Caco-2 (cell line): ENCODE measurements around the gene MYO10. TPM values are rescaled to one million over a fixed set of nuclear protein-coding genes. Genes with fewer than 3 reads are reported as not detected.

Experiments
- BruUV-seq: library from RNA; stranded (reverse); fragments of 400-500 nt; replicated peaks from 2 replicates; lab custom pipeline; 2021; lab: Mats Ljungman, UMichigan
- CTCF ChIA-PET: fragments of 300-600 bp; sonication (Branson Sonifier 250); formaldehyde crosslinking; loops from one replicate; lab custom pipeline; 2022; ENCODE audit warnings: antibody characterized with exemption; lab: Charles Lee
- POLR2A ChIA-PET: fragments of 300-600 bp; sonication (Branson Sonifier 250); formaldehyde crosslinking; loops from one replicate; lab custom pipeline; 2022; ENCODE audit warnings: antibody characterized with exemption; lab: Charles Lee
- DNase-seq, 2 experiments: peaks; one replicate each; pipeline versions ENCODE4 v3.0.0 to v3.0.0-alpha.2; 2020 to 2022
- H3K27me3 ChIP-seq: replicated peaks from 2 replicates; pipeline ENCODE4 v1.6.0; 2011; ENCODE audit warnings: low read length; ENCODE audit not compliant: control insufficient read depth, insufficient read depth
- H3K36me3 ChIP-seq: 2 replicates; pipeline ENCODE4 v1.5.1; 2011; ENCODE audit warnings: low read length; ENCODE audit not compliant: control insufficient read depth, insufficient read depth
- H3K4me1 ChIP-seq: fragments of 250-450 bp; sonication (Bioruptor Pico); 2 replicates; pipeline ENCODE4 v1.5.1; 2020; ENCODE audit warnings: mild to moderate bottlenecking
- H3K4me3 ChIP-seq: 2 replicates; pipeline ENCODE4 v1.5.1; 2011; ENCODE audit warnings: low read depth, mild to moderate bottlenecking, control low read depth, low read length
- H3K9me3 ChIP-seq: fragments of 250-450 bp; sonication (Bioruptor Pico); 2 replicates; pipeline ENCODE4 v1.5.1; 2020; ENCODE audit warnings: mild to moderate bottlenecking, moderate library complexity
- H3K27ac Mint-ChIP-seq: one replicate; pipeline ENCODE4 v1.8.0; 2022; ENCODE audit warnings: mixed read lengths; ENCODE audit not compliant: unreplicated experiment
- H3K27me3 Mint-ChIP-seq: one replicate; pipeline ENCODE4 v1.8.0; 2022; ENCODE audit warnings: mixed read lengths; ENCODE audit not compliant: insufficient read depth, unreplicated experiment
- H3K36me3 Mint-ChIP-seq: one replicate; pipeline ENCODE4 v1.8.0; 2022; ENCODE audit warnings: mild to moderate bottlenecking, mixed read lengths; ENCODE audit not compliant: insufficient read depth, unreplicated experiment
- H3K4me1 Mint-ChIP-seq: one replicate; pipeline ENCODE4 v1.8.0; 2022; ENCODE audit warnings: low read depth, mixed read lengths; ENCODE audit not compliant: unreplicated experiment
- H3K4me3 Mint-ChIP-seq: one replicate; pipeline ENCODE4 v1.8.0; 2022; ENCODE audit warnings: mild to moderate bottlenecking, moderate library complexity, mixed read lengths; ENCODE audit not compliant: unreplicated experiment
- H3K9me3 Mint-ChIP-seq: one replicate; pipeline ENCODE4 v1.8.0; 2022; ENCODE audit warnings: mixed read lengths; ENCODE audit not compliant: unreplicated experiment
- CTCF ChIP-seq, 2 experiments: fragments of 200-600 bp in 1 of 2; IDR thresholded peaks; 1 replicate in 1 of 2; 2 replicates in 1 of 2; pipeline versions ENCODE4 v1.5.1 to v1.8.0; 2011 to 2022; ENCODE audit warnings: antibody characterized with exemption in 1 of 2, control low read depth in 1 of 2, inconsistent platforms in 1 of 2, low read depth in 1 of 2, low read length in 1 of 2, mild to moderate bottlenecking in 1 of 2, moderate library complexity in 1 of 2; ENCODE audit not compliant: insufficient read depth in 1 of 2, severe bottlenecking in 1 of 2, unreplicated experiment in 1 of 2
- intact Hi-C: fragments of 100-400 bp; cut with micrococcal nuclease; formaldehyde crosslinking; loops from one replicate; pipeline ENCODE4 v1.10.0; 2022; ENCODE audit not compliant: unreplicated experiment
- total RNA-seq: library from RNA; stranded (reverse); gene quantifications from 2 replicates; pipeline ENCODE4 v1.2.3, GENCODE V29; 2022

The MYO10 gene
- total RNA-seq, 1 experiment from 2014 or later = 67.6 TPM

- DNase-seq = no peak
- Histone ChIP-seq H3K4me1 (peaks cover 16% of the 10 kb centered on the region), H3K27me3 (no peaks in the 10 kb centered on the region), H3K4me3 (no peak overlapping the region), H3K36me3 (no peaks in the 10 kb centered on the region), H3K9me3 (no peaks in the 10 kb centered on the region)
- no TSS peak for BruUV-seq
- no peaks in the 10 kb centered on the region for H3K9me3 Mint-ChIP-seq
- H3K27me3 Mint-ChIP-seq = no peaks in the 10 kb centered on the region
- CTCF ChIA-PET = no interaction called here
- peaks cover 44% of the 10 kb centered on the region for H3K4me1 Mint-ChIP-seq
- no peak overlapping the region for H3K4me3 Mint-ChIP-seq
- POLR2A ChIA-PET = no interaction called here
- H3K36me3 Mint-ChIP-seq = peaks cover 59% of the 10 kb centered on the region
- intact Hi-C loops = no loop called here
- H3K27ac Mint-ChIP-seq = no peak overlapping the region
- no peak for TF ChIP-seq CTCF (IDR thresholded peaks at IDR 0.05; ENCODE audit: insufficient read depth in 1 of 2, low read depth in 1 of 2, low read length in 1 of 2, severe bottlenecking in 1 of 2, unreplicated experiment in 1 of 2)
These were observed 126.5 kb downstream of the MYO10 start for GRCh38 chr5:16809395-16810207.

- no peak for DNase-seq
- Mint-ChIP-seq H3K27me3 (no peaks in the 10 kb centered on the region), H3K9me3 (no peaks in the 10 kb centered on the region), H3K36me3 (peaks cover 53% of the 10 kb centered on the region), H3K4me1 (peaks cover 47% of the 10 kb centered on the region), H3K27ac (no peak overlapping the region), H3K4me3 (no peak overlapping the region)
- POLR2A ChIA-PET = no interaction called here
- Histone ChIP-seq H3K27me3 (no peaks in the 10 kb centered on the region), H3K36me3 (no peaks in the 10 kb centered on the region), H3K4me3 (no peak overlapping the region), H3K4me1 (peaks cover 16% of the 10 kb centered on the region), H3K9me3 (no peaks in the 10 kb centered on the region)
- CTCF ChIA-PET = no interaction called here
- no peak for TF ChIP-seq CTCF (IDR thresholded peaks at IDR 0.05; ENCODE audit: insufficient read depth in 1 of 2, low read depth in 1 of 2, low read length in 1 of 2, severe bottlenecking in 1 of 2, unreplicated experiment in 1 of 2)
- no TSS peak for BruUV-seq
- intact Hi-C loops = no loop called here
These were observed 127.1 kb downstream of the MYO10 start for GRCh38 chr5:16809010-16809394.

GRCh38 chr5:16808021-16808420, 128.1 kb downstream of the MYO10 start:
- H3K9me3 ChIP-seq = no peaks in the 10 kb centered on the region
- POLR2A ChIA-PET = no interaction called here
- H3K27me3 ChIP-seq = no peaks in the 10 kb centered on the region
- H3K36me3 ChIP-seq = no peaks in the 10 kb centered on the region
- no TSS peak for BruUV-seq
- CTCF ChIA-PET = no interaction called here
- H3K36me3 Mint-ChIP-seq = peaks cover 44% of the 10 kb centered on the region
- no peak overlapping the region for H3K27ac Mint-ChIP-seq
- H3K4me1 Mint-ChIP-seq = peaks cover 43% of the 10 kb centered on the region
- intact Hi-C loops = no loop called here
- TF ChIP-seq CTCF (IDR thresholded peaks at IDR 0.05; ENCODE audit: insufficient read depth in 1 of 2, low read depth in 1 of 2, low read length in 1 of 2, severe bottlenecking in 1 of 2, unreplicated experiment in 1 of 2) = no peak
- DNase-seq = no peak
- H3K9me3 Mint-ChIP-seq = no peaks in the 10 kb centered on the region
- H3K4me3 ChIP-seq = no peak overlapping the region
- no peak overlapping the region for H3K4me3 Mint-ChIP-seq
- H3K4me1 ChIP-seq = peaks cover 10% of the 10 kb centered on the region
- H3K27me3 Mint-ChIP-seq = no peaks in the 10 kb centered on the region
